Stimulated activated naive B cell treated with anti-CD40 and anti-IgM and Interleukin-4, amounts not matched to agents 10 μg/mL and 1 μg/mL and 100 μg/mL, for 72 hours (primary cell): Measurements from ENCODE around the gene PRSS27.

Experiments
- ATAC-seq, 2 donors: fragments of 150-1000 bp; cut with Tn5 transposase; replicated peaks; 2 replicates each; pipeline ENCODE4 v1.10.0; 2021; ENCODE audit warnings: moderate library complexity in 1 of 2
- DNase-seq: peaks from one replicate; pipeline ENCODE4 v3.0.0; 2021
- H3K27ac Mint-ChIP-seq: one replicate; pipeline ENCODE4 v1.8.0; 2022; ENCODE audit warnings: mild to moderate bottlenecking, mixed read lengths
- H3K27me3 Mint-ChIP-seq, 2 donors: one replicate each; pipeline ENCODE4 v1.8.0; 2022; ENCODE audit warnings: mixed read lengths in 2 of 2
- H3K36me3 Mint-ChIP-seq, 2 donors: one replicate each; pipeline ENCODE4 v1.8.0; 2022; ENCODE audit warnings: mixed read lengths in 2 of 2, mild to moderate bottlenecking in 1 of 2
- H3K4me1 Mint-ChIP-seq, 2 donors: one replicate each; pipeline ENCODE4 v1.8.0; 2022; ENCODE audit warnings: mixed read lengths in 2 of 2, mild to moderate bottlenecking in 1 of 2
- H3K4me3 Mint-ChIP-seq, 2 donors: one replicate each; pipeline ENCODE4 v1.8.0; 2022; ENCODE audit warnings: mild to moderate bottlenecking in 2 of 2, mixed read lengths in 2 of 2, moderate library complexity in 1 of 2
- H3K9me3 Mint-ChIP-seq, 2 donors: one replicate each; pipeline ENCODE4 v1.8.0; 2022; ENCODE audit warnings: mixed read lengths in 2 of 2, mild to moderate bottlenecking in 1 of 2

The PRSS27 gene

GRCh38 chr16:2720064-2720457 is at the start of gene PRSS27:
TSS of gene PRSS27 (minus strand) at chr16:2720224. CDS start at chr16:2720160, 64 bp downstream.
- DNase-seq, result no peak

GRCh38 chr16:2769675-2770056 is 49.6 kb upstream of the PRSS27 start:
- Mint-ChIP-seq H3K4me1 (peaks cover 25 to 50% of the 10 kb centered on the region in 2 donors), H3K9me3 (no peaks in the 10 kb centered on the region), H3K27me3 (no peaks in the 10 kb centered on the region), H3K27ac (peak overlapping the region; percentile 81), H3K36me3 (peaks cover 65 to 78% of the 10 kb centered on the region in 2 donors), H3K4me3 (no peak overlapping the region)
- DNase-seq, result no peak
- no peak for ATAC-seq

More at GRCh38 chr16:2720064-2720457, at the start of gene PRSS27:
- H3K27ac Mint-ChIP-seq, result peak within 1 kb of the TSS; percentile 91
- no peak for ATAC-seq
- H3K4me3 Mint-ChIP-seq, result peak within 1 kb of the TSS; percentile 89 to 90
- H3K36me3 Mint-ChIP-seq, result no peaks in the 10 kb centered on the region
- H3K9me3 Mint-ChIP-seq, result no peaks in the 10 kb centered on the region
- peaks cover 8 to 44% of the 10 kb centered on the region in 2 donors for H3K4me1 Mint-ChIP-seq
- peaks cover 8 to 10% of the 10 kb centered on the region in 2 donors for H3K27me3 Mint-ChIP-seq

DNA sequence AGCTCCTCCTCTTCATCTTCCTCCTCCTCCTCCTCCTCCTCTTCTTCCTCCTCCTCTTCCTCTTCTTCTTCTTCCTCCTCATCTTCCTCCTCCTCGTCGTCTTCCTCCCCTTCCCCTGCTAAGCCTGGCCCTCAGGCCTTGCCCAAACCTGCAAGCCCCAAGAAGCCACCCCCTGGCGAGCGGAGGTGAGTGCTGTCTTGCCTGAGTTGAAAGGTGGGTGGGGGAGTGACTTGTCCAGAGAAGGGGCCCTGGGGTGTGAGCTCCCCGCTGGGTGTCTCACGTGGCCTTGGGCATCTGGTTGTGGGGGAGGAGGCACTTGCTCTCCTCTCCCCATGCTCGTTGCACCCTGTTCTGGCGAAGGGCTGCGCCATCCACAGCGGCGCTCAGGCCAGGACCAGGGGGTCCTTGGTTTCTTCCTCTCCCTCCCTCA is 49.1 kb upstream of the PRSS27 start:
- Mint-ChIP-seq H3K36me3 (peaks cover 65 to 81% of the 10 kb centered on the region in 2 donors), H3K27me3 (no peaks in the 10 kb centered on the region), H3K4me3 (peak overlapping the region in 1 of 2 donors; percentile 3), H3K9me3 (no peaks in the 10 kb centered on the region), H3K4me1 (peaks cover 25 to 45% of the 10 kb centered on the region in 2 donors), H3K27ac (peak overlapping the region; percentile 82)
- no peak for ATAC-seq
- no peak for DNase-seq

- DNase-seq, result no peak
- H3K36me3 Mint-ChIP-seq, result peaks cover 67 to 84% of the 10 kb centered on the region in 2 donors
- peak overlapping the region in 1 of 2 donors; percentile 3 for H3K4me3 Mint-ChIP-seq
- ATAC-seq, result no peak
- H3K4me1 Mint-ChIP-seq, result peaks cover 25 to 45% of the 10 kb centered on the region in 2 donors
- H3K27ac Mint-ChIP-seq, result peak overlapping the region; percentile 82
- H3K9me3 Mint-ChIP-seq, result no peaks in the 10 kb centered on the region
- H3K27me3 Mint-ChIP-seq, result no peaks in the 10 kb centered on the region
Observed at GRCh38 chr16:2768403-2769089, 48.5 kb upstream of the PRSS27 start.

DNA sequence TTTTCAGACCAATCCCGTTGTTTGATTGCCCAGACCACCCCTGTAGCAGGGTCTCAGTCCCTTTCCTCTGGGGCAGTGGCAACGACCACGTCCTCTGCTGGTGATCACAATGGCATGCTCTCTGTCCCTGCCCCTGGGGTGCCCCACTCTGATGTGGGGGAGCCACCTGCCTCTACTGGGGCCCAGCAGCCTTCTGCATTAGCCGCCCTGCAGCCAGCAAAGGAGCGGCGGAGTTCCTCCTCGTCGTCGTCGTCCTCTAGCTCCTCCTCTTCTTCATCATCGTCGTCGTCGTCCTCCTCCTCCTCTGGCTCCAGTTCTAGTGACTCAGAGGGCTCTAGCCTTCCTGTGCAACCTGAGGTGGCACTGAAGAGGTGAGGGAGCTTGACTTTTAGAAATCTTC is 47.9 kb upstream of the PRSS27 start:
- Mint-ChIP-seq H3K27ac (peak overlapping the region; percentile 71), H3K36me3 (peaks cover 70 to 89% of the 10 kb centered on the region in 2 donors), H3K27me3 (no peaks in the 10 kb centered on the region), H3K4me1 (peaks cover 25 to 51% of the 10 kb centered on the region in 2 donors), H3K9me3 (no peaks in the 10 kb centered on the region), H3K4me3 (peak overlapping the region in 1 of 2 donors; percentile 51)
- ATAC-seq (no peak), DNase-seq (no peak)

DNA sequence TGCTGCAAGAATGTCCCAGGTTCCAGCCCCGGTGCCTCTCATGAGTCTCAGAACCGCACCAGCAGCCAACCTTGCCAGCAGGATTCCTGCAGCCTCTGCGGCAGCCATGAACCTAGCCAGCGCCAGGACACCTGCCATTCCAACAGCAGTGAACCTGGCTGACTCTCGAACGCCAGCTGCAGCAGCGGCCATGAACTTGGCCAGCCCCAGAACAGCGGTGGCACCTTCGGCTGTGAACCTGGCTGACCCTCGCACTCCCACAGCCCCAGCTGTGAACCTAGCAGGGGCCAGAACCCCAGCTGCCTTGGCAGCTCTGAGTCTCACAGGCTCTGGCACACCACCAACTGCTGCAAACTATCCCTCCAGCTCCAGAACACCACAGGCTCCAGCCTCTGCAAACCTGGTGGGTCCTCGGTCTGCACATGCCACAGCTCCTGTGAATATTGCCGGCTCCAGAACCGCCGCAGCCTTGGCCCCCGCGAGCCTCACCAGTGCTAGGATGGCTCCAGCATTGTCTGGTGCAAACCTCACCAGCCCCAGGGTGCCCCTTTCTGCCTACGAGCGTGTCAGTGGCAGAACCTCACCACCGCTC is 47.2 kb upstream of the PRSS27 start:
- Mint-ChIP-seq H3K9me3 (no peaks in the 10 kb centered on the region), H3K36me3 (peaks cover 72 to 89% of the 10 kb centered on the region in 2 donors), H3K4me3 (no peak overlapping the region), H3K4me1 (peaks cover 27 to 51% of the 10 kb centered on the region in 2 donors), H3K27me3 (no peaks in the 10 kb centered on the region), H3K27ac (peak overlapping the region; percentile 42)
- no peak for DNase-seq
- no peak for ATAC-seq

DNA sequence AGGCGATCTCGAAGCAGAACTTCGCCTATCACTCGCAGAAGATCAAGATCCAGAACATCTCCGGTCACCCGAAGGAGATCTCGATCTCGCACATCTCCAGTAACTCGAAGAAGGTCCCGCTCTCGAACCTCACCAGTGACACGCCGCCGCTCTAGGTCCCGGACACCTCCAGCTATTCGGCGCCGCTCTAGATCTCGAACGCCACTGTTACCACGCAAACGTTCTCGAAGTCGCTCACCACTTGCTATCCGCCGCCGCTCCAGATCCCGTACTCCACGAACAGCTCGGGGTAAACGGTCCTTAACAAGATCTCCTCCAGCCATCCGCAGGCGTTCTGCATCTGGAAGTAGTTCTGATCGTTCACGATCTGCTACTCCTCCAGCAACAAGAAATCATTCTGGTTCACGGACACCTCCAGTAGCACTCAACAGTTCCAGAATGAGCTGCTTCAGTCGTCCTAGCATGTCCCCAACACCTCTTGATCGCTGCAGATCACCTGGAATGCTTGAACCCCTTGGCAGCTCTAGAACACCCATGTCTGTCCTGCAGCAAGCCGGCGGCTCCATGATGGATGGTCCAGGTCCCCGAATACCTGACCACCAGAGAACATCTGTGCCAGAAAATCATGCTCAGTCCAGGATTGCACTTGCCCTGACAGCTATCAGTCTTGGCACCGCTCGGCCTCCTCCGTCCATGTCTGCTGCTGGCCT is 46.6 kb upstream of the PRSS27 start:
- DNase-seq (no peak), ATAC-seq (no peak)
- H3K4me3 Mint-ChIP-seq, result no peak overlapping the region
- H3K9me3 Mint-ChIP-seq, result no peaks in the 10 kb centered on the region
- peaks cover 25 to 52% of the 10 kb centered on the region in 2 donors for H3K4me1 Mint-ChIP-seq
- H3K27me3 Mint-ChIP-seq, result no peaks in the 10 kb centered on the region
- H3K27ac Mint-ChIP-seq, result peak overlapping the region; percentile 80
- peaks cover 74 to 89% of the 10 kb centered on the region in 2 donors for H3K36me3 Mint-ChIP-seq

- Mint-ChIP-seq H3K27me3 (no peaks in the 10 kb centered on the region), H3K9me3 (no peaks in the 10 kb centered on the region), H3K4me3 (peak overlapping the region in 1 of 2 donors; percentile 6), H3K27ac (peak overlapping the region; percentile 80), H3K36me3 (peaks cover 78 to 89% of the 10 kb centered on the region in 2 donors), H3K4me1 (peaks cover 24 to 58% of the 10 kb centered on the region in 2 donors)
- no peak for ATAC-seq
- no peak for DNase-seq
Observed at GRCh38 chr16:2765462-2766404, 45.7 kb upstream of the PRSS27 start.

- ATAC-seq (no peak), DNase-seq (no peak)
- Mint-ChIP-seq H3K27me3 (no peaks in the 10 kb centered on the region), H3K27ac (peak overlapping the region; percentile 14), H3K36me3 (peaks cover 82 to 91% of the 10 kb centered on the region in 2 donors), H3K9me3 (no peaks in the 10 kb centered on the region), H3K4me3 (no peak overlapping the region), H3K4me1 (peaks cover 26 to 64% of the 10 kb centered on the region in 2 donors)
Observed at GRCh38 chr16:2764718-2765117, 44.7 kb upstream of the PRSS27 start.

DNA sequence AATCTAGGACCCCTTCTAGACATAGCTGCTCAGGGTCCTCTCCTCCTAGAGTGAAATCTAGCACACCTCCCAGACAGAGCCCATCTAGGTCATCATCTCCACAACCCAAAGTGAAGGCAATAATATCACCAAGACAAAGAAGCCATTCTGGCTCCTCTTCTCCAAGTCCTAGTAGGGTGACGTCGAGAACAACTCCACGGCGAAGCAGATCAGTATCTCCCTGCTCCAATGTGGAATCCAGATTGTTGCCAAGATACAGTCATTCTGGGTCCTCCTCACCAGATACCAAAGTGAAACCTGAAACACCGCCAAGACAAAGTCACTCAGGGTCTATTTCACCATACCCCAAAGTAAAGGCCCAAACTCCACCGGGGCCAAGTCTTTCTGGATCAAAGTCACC is 43.1 kb upstream of the PRSS27 start:
- Mint-ChIP-seq H3K36me3 (peaks cover 82 to 94% of the 10 kb centered on the region in 2 donors), H3K27me3 (no peaks in the 10 kb centered on the region), H3K27ac (peak overlapping the region; percentile 59), H3K4me1 (peaks cover 22 to 68% of the 10 kb centered on the region in 2 donors), H3K4me3 (no peak overlapping the region), H3K9me3 (no peaks in the 10 kb centered on the region)
- DNase-seq, result no peak
- ATAC-seq, result no peak

- Mint-ChIP-seq H3K36me3 (peaks cover 81 to 94% of the 10 kb centered on the region in 2 donors), H3K4me3 (no peak overlapping the region), H3K27me3 (no peaks in the 10 kb centered on the region), H3K27ac (peak overlapping the region; percentile 67), H3K4me1 (peaks cover 21 to 72% of the 10 kb centered on the region in 2 donors), H3K9me3 (no peaks in the 10 kb centered on the region)
- DNase-seq (no peak), ATAC-seq (no peak)
Observed at GRCh38 chr16:2762711-2763110, 42.7 kb upstream of the PRSS27 start.

- Mint-ChIP-seq H3K9me3 (no peaks in the 10 kb centered on the region), H3K36me3 (peaks cover 85 to 97% of the 10 kb centered on the region in 2 donors), H3K4me3 (peak overlapping the region in 1 of 2 donors; percentile 30), H3K27me3 (no peaks in the 10 kb centered on the region), H3K27ac (peak overlapping the region; percentile 67), H3K4me1 (peaks cover 22 to 79% of the 10 kb centered on the region in 2 donors)
- ATAC-seq (no peak), DNase-seq (no peak)
Observed at GRCh38 chr16:2761886-2762583, 42.0 kb upstream of the PRSS27 start.

DNA sequence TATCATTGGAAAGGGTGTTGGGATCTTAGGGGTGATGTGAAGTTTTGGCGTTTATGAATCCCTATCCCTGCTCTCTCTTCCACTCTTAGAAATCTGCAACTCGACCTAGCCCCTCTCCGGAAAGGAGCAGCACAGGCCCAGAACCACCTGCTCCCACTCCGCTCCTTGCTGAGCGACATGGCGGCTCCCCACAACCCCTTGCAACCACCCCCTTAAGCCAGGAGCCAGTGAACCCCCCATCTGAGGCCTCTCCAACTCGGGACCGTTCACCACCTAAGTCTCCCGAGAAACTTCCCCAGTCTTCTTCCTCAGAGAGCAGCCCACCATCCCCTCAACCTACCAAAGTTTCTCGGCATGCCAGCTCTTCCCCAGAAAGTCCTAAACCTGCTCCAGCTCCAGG is 41.4 kb upstream of the PRSS27 start:
- peaks cover 86 to 97% of the 10 kb centered on the region in 2 donors for H3K36me3 Mint-ChIP-seq
- peak overlapping the region; percentile 33 for H3K27ac Mint-ChIP-seq
- no peak overlapping the region for H3K4me3 Mint-ChIP-seq

More for the DNA sequence above, 41.4 kb upstream of the PRSS27 start:
- Mint-ChIP-seq H3K9me3 (no peaks in the 10 kb centered on the region), H3K27me3 (no peaks in the 10 kb centered on the region), H3K4me1 (peaks cover 24 to 80% of the 10 kb centered on the region in 2 donors)
- ATAC-seq (no peak), DNase-seq (no peak)
